GM19099 (cell line): ENCODE data around the gene GNAQ.

Experiments used
- POLR2A ChIP-seq: IDR thresholded peaks from 3 replicates; pipeline ENCODE4 v1.6.1; 2011; ENCODE audit warnings: low read depth; ENCODE audit not compliant: insufficient read length; ENCODE audit errors: extremely low read depth

GNAQ gene

DNA sequence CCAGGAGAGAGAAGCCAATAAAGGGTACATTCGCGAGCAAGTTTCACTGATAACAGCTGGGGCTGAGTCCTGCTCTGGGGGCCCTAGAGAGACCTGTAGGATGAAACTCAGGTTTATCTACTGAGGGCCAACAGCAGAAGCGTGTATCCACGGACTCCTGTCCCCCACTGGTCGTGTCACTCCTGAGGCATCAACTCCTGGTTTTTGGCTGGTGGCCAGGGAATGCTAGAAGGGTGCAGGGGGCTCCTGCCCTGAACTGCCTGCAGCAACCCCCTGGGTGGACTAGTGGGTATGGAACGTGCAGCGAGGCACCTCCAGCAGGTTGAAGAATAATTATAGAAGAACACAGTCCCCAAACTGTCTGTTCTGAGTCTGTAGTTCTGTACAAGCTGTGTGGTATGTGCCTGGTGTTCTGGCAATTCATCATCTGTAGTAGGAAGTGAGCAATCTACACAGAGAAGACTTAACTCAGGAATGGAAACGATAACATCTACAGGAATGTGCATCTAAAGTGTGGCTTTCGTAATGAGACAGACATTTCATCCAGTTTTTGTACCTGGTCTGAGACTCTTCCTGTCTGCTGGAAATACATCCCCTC, 319.0 kb downstream of the GNAQ start:
- TF ChIP-seq POLR2A: no peak

DNA sequence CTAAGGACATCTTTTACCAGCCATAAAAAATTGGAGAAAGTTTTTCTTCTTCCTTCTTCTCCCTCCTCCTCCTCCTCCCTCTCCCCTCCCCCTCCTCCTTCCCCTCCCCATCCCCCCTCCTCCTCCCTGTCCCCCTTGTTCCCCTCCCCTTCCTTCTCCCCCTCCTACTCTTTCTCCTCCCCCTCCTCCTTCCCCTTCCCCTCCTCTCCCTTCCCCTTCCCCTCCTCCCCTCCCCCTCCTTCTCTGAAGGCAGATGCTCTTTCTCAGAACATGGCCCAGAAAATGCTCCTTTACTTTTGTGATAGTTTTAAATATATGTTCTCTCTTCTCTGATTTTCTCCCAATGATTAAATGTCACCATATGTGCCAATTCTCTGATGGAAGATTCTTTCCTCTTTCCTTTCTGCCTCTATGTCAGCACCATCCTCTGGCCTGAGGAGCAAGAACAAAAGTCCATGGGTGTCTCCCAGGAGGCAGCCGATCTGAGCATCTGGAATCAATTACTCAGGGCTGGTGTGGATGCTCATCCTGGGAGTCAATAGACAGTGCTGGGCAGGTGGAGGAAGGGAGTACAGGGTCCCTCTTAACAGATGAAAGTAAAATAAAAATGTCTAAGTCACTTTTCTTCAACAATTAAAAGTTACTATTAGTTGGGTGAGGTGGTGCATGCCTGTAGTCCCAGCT, 320.5 kb downstream of the GNAQ start:
- TF ChIP-seq POLR2A: no peak

DNA sequence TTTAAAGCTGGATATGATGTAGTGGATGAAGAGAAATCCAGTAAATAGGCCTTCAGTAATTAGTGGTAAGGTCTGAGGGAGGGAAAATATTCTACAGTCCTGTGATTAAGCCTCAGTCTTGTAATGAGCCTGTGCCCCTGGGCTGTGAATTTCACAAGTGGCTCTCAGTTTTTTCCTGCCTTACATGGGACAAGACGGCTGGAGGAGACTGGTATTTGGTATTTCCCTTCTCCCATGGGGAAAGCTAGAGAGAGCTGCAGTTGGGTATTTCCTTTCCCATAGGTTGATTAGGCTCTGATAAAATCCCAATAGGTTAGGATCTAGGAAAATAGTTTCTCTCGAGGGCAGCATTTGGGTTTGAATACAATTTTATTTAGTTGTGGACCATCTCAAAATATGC, 321.3 kb downstream of the GNAQ start:
- TF ChIP-seq POLR2A: no peak

DNA sequence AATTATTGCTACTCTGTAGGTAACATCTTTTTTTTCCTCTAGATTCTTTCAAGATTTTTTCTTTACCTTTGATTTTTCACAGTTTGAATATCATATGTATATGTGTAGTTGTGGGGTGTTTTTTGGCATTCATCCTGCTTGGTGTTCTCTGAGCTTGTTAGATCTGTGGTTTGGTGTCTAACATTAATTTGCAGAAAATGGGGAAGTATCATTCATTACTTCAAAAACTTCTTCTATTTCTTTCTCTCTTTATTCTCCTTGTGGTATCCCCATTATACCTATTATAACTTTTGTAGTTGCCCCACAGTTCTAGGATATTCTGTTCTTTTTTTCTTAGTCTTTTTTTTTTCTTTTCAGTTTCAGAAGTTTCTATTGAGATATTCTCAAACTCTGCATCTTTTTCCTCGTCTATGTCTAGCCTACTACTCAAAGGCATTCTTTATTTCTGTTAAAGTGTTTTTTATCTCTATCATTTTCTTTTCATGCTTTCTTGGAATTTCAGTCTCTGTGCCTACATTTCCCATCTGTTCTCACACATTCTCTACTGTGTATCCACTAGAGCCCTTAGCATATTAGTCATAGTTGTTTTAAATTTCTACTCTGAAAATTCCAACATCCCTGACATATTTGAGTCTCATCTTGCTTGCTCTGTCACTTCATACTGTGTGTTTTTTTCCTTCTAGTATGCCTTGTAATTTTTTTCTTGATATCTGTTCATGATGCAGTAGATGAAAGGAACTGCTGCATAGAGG, 323.4 kb downstream of the GNAQ start:
- TF ChIP-seq POLR2A: no peak

DNA sequence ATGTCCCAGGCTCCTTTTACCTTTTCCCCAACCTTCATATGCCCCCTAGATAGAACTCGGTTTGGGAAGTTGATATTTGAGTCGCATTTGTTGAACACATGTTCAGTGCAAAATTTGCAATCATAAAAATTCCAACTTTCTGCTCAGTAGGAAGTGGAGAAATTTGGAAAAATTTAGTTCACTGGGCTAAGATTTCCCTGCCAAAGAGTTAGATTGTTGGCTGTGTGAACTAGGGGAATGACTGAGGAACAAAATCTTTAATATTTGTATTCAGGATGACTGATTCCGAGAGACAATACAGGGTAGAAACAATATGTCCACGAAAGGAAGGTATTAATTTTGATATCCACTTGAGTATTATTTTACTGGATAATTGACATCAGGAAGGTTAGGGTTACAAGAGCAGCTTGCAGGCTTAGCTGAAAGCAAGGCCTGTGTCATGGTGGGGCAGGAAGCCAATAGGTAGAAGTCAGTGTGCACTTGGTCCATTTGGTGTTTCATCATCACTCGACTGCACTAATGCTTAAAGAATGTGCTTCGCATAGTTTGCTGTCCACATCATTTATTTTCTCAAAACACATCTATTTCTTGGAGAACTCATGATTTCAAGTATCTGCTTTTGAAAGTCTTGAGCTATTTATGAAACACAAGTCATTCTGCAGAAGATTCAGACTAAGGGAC, 324.1 kb downstream of the GNAQ start:
- TF ChIP-seq POLR2A: no peak

DNA sequence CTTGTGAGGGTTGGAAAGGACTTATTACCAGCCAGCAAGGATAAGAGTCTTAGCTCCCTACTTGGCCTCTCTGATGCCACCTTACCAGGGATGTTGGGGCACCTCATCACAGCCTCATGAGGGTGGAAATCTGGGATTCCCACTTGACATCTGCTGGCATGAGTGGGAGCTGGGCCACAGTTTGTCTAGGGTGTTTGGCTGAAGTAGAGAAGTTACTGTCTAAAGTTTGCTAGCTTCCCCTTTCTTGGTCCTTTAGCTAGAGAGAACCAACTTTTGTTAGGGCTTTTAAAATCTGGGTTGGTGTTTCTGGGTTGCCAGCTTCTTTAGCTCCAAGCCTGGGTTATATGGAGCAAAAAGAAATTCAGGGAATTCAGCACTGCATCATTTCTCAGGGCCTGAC, 326.0 kb downstream of the GNAQ start:
- no peak for TF ChIP-seq POLR2A

DNA sequence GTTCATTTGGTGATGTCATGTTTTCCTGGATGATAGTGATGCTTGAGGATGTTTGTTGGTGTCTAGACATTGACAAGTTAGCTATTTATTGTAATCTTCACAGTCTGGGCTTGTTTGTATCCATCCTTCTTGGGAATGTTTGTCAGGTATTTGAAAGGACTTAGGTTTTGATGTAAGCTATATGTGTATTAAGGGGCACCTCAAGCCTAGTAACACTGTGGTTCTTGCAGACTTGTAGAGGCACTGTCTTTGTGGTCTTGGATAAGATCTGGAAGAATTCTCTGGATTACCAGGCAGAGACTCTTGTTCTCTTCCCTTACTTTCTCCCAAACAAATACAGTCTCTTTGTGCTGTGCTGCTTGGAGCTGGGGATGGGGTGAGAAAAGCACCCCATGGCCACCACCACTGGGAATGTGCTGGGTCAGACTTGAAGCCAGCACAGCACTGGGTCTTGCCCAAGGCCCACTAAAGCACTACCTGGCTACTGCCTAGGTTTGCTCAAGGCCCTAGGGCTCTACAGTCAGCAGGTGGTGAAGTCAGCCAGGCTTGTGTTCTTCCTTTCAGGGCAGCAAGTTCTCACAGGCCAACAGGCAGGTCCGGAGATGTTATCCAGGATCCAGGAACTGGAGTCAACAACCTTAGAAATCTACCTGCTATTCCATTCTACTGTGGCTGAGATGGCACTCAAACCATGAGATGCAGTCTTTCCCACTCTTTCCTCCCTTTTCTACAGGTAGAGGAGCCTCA, 334.2 kb downstream of the GNAQ start:
- no peak for TF ChIP-seq POLR2A

DNA sequence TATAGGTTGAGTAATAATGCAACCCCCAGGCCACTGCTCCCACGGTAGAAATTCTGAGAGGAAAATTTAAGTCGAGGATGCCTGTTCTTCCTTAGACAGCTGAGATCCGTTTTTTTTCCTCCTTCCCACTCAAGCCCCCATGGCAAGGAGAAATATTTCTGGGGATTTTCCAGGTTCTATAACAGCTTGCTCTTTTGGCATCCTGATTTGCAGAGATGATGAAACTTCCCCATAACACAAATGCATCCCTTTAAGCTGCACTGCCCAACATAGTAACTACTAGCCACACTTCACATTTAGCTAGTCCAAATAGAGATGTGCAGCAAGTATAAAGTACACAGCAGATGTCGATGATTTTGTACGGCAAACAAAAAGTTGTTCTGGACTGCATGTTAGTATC, 351.0 kb downstream of the GNAQ start:
- no peak for TF ChIP-seq POLR2A

DNA sequence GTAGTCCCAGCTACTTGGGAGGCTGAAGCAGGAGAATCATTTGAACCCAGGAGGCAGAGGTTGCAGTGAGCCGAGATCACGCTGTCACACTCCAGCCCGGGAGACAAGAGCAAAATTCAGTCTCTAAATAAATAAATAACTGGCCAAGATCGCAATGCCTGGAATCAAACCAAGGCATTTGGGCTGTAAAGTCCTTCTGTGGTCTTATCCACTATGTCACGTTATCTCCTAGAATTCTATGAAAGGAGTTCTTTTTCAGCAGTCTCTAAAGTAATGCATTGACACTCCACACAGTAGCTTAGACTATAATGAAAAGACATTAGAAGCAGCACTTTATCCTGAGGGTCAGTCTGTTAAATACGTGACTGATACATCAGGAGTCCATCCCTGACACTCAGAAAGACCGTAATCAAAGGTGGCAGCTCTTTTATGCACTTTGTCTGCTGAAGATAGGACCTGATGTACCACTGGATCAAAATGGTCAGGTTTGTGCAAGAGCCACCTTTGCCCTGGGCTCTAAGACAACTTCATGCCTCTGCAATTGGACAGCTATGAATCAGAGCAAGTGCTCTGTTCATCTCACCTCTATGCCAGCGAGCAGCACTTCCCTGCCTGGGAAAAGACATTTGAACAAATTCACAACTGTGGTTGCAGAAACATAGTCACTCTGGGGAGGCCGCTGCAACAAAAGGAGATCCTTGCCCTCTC, 351.8 kb downstream of the GNAQ start:
- no peak for TF ChIP-seq POLR2A

DNA sequence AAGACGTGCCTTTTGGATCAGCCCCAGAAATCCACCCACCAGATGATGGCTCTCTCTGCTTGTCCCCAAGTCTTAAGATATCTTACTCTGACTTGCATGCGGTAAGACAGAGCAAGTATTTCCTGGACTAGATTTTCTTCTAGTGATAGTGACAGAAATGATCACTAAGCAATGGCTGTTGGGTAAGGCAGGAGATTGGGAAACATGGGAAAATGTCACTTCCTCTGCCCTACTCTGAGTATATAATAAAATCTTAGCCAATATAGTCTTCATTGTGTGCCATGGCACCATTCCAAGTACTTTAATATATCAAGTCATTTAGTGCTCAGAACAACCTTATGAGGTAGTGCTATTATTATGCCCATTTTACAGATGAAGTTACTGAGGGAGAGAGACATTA, 352.5 kb downstream of the GNAQ start:
- no peak for TF ChIP-seq POLR2A

DNA sequence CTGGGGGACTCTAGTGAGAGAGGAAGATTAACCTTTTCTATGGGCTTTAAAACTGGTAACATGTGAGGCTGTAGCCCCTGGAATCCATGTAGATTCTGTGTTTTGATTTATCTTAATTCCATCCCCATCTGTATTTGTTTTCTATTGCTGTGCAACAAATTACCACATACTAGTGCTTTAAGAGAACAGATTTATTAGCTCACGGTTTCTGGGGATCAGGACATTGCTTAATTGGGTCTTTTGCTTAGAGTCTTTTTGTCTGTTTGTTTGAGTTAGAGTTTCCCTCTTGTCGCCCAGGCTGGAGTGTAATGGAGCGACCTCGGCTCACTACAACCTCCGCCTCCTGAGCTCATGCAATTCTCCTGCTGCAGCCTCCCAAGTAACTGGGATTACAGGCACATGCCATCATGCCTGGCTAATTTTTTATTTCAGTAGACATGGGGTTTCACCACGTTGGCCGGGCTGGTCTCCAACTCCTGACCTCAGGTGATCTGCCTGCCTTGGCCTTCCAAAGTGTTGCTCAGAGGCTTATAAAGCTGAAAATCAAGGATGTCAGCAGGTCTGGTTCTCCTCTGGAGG, 353.6 kb downstream of the GNAQ start:
- TF ChIP-seq POLR2A: no peak

DNA sequence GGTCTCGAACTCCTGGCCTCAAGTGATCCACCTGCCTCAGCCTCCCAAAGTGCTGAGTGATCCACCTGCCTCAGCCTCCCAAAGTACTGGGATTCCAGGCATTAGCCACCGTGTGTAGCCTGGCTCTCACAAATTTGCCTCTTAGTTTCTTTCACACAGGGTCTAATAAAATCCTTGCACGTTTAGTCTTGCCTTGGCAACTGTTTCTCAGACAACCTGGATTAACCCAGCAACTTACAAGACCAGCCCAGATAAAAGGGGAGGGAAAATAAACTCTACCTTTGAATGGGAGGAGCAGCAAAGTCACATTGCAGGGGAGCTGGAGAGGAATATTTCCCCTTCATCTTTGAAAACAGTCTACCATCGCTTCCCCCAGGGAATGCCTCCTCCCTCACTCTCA, 354.2 kb downstream of the GNAQ start:
- no peak for TF ChIP-seq POLR2A

DNA sequence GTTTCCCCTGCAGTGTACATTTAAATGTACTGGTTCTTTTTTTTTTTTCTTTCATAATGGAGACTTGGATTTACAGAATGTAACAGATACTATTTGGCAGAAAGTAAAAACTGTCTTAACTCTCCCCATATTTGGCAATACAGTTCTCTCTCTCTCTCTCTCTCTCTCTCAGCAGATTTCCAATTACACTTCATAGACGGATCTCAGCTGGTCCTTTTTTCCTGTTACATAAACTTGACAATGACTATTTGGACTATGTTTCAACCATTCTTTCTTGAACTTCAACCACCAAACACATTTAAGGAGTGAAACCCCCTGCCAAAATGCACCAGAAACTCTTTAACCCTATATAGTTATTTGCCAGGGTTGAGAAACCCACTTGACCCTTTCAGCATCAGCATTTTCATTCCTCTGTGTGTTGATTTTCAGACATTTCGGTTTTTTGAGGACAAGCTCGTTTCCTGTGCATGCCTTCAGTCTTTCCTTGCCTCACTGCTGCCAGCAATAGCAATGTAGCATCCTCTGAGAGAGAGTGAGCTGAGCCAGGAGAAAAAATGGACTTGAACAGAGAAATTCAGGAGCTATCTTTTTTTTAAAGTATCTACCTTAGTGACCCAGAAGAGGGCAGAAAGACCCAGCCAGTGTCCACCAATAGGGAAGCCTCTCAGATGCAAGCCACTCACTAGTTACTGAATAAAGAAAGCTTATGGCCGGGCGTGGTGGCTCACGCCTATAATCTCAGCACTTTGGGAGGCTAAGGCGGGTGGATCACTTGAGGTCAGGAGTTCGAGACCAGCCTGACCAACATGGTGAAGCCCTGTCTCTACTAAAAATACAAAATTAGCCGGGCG, 357.4 kb downstream of the GNAQ start:
- no peak for TF ChIP-seq POLR2A
